Measurements from ENCODE around the gene TMEM253. TPM values are rescaled to one million over a fixed set of nuclear protein-coding genes. Genes with fewer than 3 reads are reported as not detected.
A peak's percentile ranks its signal among the peaks of the same experiment; 100 is the strongest.

Gene TMEM253
- total and polyA plus RNA-seq, 2 donors (not counting 1 experiment from before 2014, with no cell fraction given) = 0.11 TPM; not detected in 1

- no peaks in the 10 kb centered on the region for H3K36me3 ChIP-seq (ENCODE audit: control insufficient read depth, insufficient read depth, low read length)
- H3K79me2 ChIP-seq (ENCODE audit: control insufficient read depth, insufficient read depth, low read length) = no peaks in the 10 kb centered on the region
- H3K9ac ChIP-seq (ENCODE audit: insufficient read depth, low read length) = no peak within 1 kb of the TSS
- H3K4me2 ChIP-seq (ENCODE audit: extremely low read depth, insufficient read depth, low read length) = peak within 1 kb of the TSS; percentile 85
- H3K4me1 ChIP-seq (ENCODE audit: control insufficient read depth, extremely low read depth, insufficient read depth, low read length) = peaks cover 5% of the 10 kb centered on the region
- no peak within 1 kb of the TSS for H3K27ac ChIP-seq (ENCODE audit: insufficient read depth, low read length)
- TF ChIP-seq CTCF (conservative IDR thresholded peaks at IDR 0.05 in 1 of 2, IDR thresholded peaks at IDR 0.05 in 1 of 2; ENCODE audit: low read depth in 1 of 2, low read length in 2 of 2) = no peak
- TF ChIP-seq EZH2 (IDR thresholded peaks at IDR 0.05; ENCODE audit: low read length, missing control alignments) = peak; percentile 21
- peak within 1 kb of the TSS; percentile 55 to 84 (median 64) for H3K4me3 ChIP-seq (replicated peaks in 1 of 4; ENCODE audit: control extremely low read depth in 1 of 4, insufficient read depth in 1 of 4, low read depth in 3 of 4, low read length in 4 of 4)
- H3K9me3 ChIP-seq (ENCODE audit: control insufficient read depth, insufficient read depth, low read depth, low read length) = no peaks in the 10 kb centered on the region
- no peaks in the 10 kb centered on the region for H3K27me3 ChIP-seq (ENCODE audit: control insufficient read depth, insufficient read depth, low read length)
- peak within 1 kb of the TSS; percentile 41 for H2AFZ ChIP-seq (ENCODE audit: low read length)
- no peaks in the 10 kb centered on the region for H4K20me1 ChIP-seq (ENCODE audit: control insufficient read depth, extremely low read depth, insufficient read depth, low read length)
- peak; percentile 30 to 48 for DNase-seq (ENCODE audit: low read depth in 2 of 2)
Observed at GRCh38 chr14:21098076-21098891, 2.6 kb upstream of the TMEM253 start, which contains the start of gene ZNF219. ZNF219 (minus strand) TSS chr14:21098655; CDS start chr14:21093591, 5,064 bp downstream.

GRCh38 chr14:21098892-21099595 is 1.8 kb upstream of the TMEM253 start:
- H3K4me2 ChIP-seq (ENCODE audit: extremely low read depth, insufficient read depth, low read length) = peak overlapping the region; percentile 85

More at GRCh38 chr14:21098892-21099595, 1.8 kb upstream of the TMEM253 start:
- Histone ChIP-seq H3K9me3 (ENCODE audit: control insufficient read depth, insufficient read depth, low read depth, low read length) (no peaks in the 10 kb centered on the region), H3K27me3 (ENCODE audit: control insufficient read depth, insufficient read depth, low read length) (no peaks in the 10 kb centered on the region), H3K4me1 (ENCODE audit: control insufficient read depth, extremely low read depth, insufficient read depth, low read length) (peaks cover 5% of the 10 kb centered on the region), H3K79me2 (ENCODE audit: control insufficient read depth, insufficient read depth, low read length) (no peaks in the 10 kb centered on the region), H4K20me1 (ENCODE audit: control insufficient read depth, extremely low read depth, insufficient read depth, low read length) (no peaks in the 10 kb centered on the region), H3K4me3 (replicated peaks in 1 of 4; ENCODE audit: control extremely low read depth in 1 of 4, insufficient read depth in 1 of 4, low read depth in 3 of 4, low read length in 4 of 4) (peak overlapping the region; percentile 55 to 84 (median 64)), H3K9ac (ENCODE audit: insufficient read depth, low read length) (no peak overlapping the region), H3K27ac (ENCODE audit: insufficient read depth, low read length) (no peak overlapping the region), H3K36me3 (ENCODE audit: control insufficient read depth, insufficient read depth, low read length) (no peaks in the 10 kb centered on the region), H2AFZ (ENCODE audit: low read length) (peak overlapping the region; percentile 41)
- DNase-seq (ENCODE audit: low read depth in 2 of 2) = no peak
- peak; percentile 63 for TF ChIP-seq EZH2 (IDR thresholded peaks at IDR 0.05; ENCODE audit: low read length, missing control alignments)
- no peak for TF ChIP-seq CTCF (conservative IDR thresholded peaks at IDR 0.05 in 1 of 2, IDR thresholded peaks at IDR 0.05 in 1 of 2; ENCODE audit: low read depth in 1 of 2, low read length in 2 of 2)
